Upper lobe of left lung (tissue), 6 donors: ENCODE results near the gene KSR2. TPM values are rescaled to one million over a fixed set of nuclear protein-coding genes. Genes with fewer than 3 reads are reported as not detected.
"Not testable (repeated sequence)": the region's sequence is repeated elsewhere in the genome, so short reads cannot be mapped to it uniquely, and the experiment has no call there.

Experiments
- ATAC-seq, 2 donors: fragments of 200-7000 bp; cut with Tn5 transposase; one replicate each; pipeline ENCODE4 v1.9.1; 2022; ENCODE audit warnings: mild to moderate bottlenecking in 2 of 2, moderate library complexity in 2 of 2; ENCODE audit not compliant: low FRiP score in 2 of 2
- DNase-seq, 2 donors: peaks; one replicate each; pipeline ENCODE4 v3.0.0-alpha.2; 2019 to 2020
- H3K27ac ChIP-seq, 4 donors: fragments of 200-600 bp; sonication (generic); one replicate each; pipeline ENCODE4 v1.5.1; 2016 to 2019
- H3K27me3 ChIP-seq, 4 donors: fragments of 200-600 bp; sonication (generic); one replicate each; pipeline ENCODE4 v1.5.1; 2017 to 2019
- H3K36me3 ChIP-seq, 4 donors: fragments of 200-600 bp; sonication (generic); one replicate each; pipeline ENCODE4 v1.5.1; 2016 to 2019
- H3K4me1 ChIP-seq, 4 donors: fragments of 200-600 bp; sonication (generic); one replicate each; pipeline ENCODE4 v1.5.1; 2018 to 2019
- H3K4me3 ChIP-seq, 4 donors: fragments of 200-600 bp; sonication (generic); one replicate each; pipeline ENCODE4 v1.5.1; 2017 to 2019; ENCODE audit warnings: mild to moderate bottlenecking in 2 of 4, moderate library complexity in 1 of 4
- H3K9me3 ChIP-seq, 4 donors: fragments of 200-600 bp; sonication (generic); one replicate each; pipeline ENCODE4 v1.5.1; 2018 to 2019
- EP300 ChIP-seq, 4 donors: sonication (generic); formaldehyde crosslinking; IDR thresholded peaks; one replicate each; pipeline ENCODE4 v1.5.1; 2017; ENCODE audit warnings: antibody characterized with exemption in 4 of 4, control low read depth in 2 of 4
- POLR2A ChIP-seq, 4 donors: fragments of 450-650 bp; IDR thresholded peaks; one replicate each; pipeline ENCODE4 v1.5.1; 2016 to 2017; ENCODE audit warnings: antibody characterized with exemption in 4 of 4, mild to moderate bottlenecking in 2 of 4
- POLR2AphosphoS5 ChIP-seq, 2 donors: sonication (generic); formaldehyde crosslinking; IDR thresholded peaks; one replicate each; pipeline ENCODE4 v1.5.1; 2017; ENCODE audit warnings: antibody characterized with exemption in 2 of 2
- WGBS, 2 donors: methylation state at CpG; one replicate each; pipeline ENCODE4 v1.1.5; 2017 to 2018; 5-methylcytosine and 5-hydroxymethylcytosine counted together
- total RNA-seq, 6 donors: library from RNA; depleted of rRNA in 4 of 6; stranded (reverse); fragments of >200 nt in 4 of 6; gene quantifications; one replicate each; pipeline versions ENCODE4 v1.1.0 to v1.2.1, GENCODE V29; 2016 to 2021
- TF ChIP-seq, protein P1 (sequence below), 6 experiments: fragments of 450-650 bp in 4 of 6; fragments of 200-600 bp in 2 of 6; sonication (generic) in 2 of 6; IDR thresholded peaks; one replicate each; pipeline ENCODE4 v1.5.1; 2016 to 2019; ENCODE audit warnings: antibody characterized with exemption in 6 of 6
- donor health status: DM: no; HTN: no; CAD: no; lungs with moderate emphysema.
- donor health status: DM: no; HTN: yes; CAD: no; lungs with severe emphysema.

KSR2 gene
- total RNA-seq, 6 donors from 2014 or later = 0.30 to 3.2 (median 0.85) TPM

DNA sequence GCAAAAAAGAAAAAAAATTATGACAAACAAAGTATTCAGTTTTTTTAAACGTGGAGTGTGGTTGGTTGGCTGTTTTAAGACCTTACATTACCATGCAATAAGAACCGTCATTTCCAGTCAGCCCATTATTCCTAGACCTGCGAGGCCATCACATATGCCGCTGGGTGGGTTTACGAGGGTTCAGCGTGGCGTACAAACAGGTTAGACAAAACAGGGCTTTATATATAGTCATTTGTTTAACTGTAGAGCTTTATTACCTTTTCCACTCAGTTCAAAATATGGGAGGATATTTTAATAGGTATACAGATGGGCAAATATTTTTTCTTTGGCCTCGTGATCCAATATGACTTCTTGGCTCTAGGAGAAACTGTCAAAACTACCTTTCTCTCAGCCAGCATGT, 67.2 kb downstream of the KSR2 start:
- no peak for DNase-seq
- H3K27ac ChIP-seq = no peak overlapping the region
- H3K36me3 ChIP-seq = no peaks in the 10 kb centered on the region
- no peak overlapping the region for H3K4me3 ChIP-seq
- H3K4me1 ChIP-seq = no peaks in the 10 kb centered on the region
- WGBS, 2 donors = 78 to 92% methylated on average over 8 of the region's 8 CpGs
- H3K27me3 ChIP-seq = no peaks in the 10 kb centered on the region
- ATAC-seq = no peak
- no peaks in the 10 kb centered on the region for H3K9me3 ChIP-seq
- no peak for TF ChIP-seq EP300 (IDR thresholded peaks at IDR 0.05)
- TF ChIP-seq, protein P1, sequence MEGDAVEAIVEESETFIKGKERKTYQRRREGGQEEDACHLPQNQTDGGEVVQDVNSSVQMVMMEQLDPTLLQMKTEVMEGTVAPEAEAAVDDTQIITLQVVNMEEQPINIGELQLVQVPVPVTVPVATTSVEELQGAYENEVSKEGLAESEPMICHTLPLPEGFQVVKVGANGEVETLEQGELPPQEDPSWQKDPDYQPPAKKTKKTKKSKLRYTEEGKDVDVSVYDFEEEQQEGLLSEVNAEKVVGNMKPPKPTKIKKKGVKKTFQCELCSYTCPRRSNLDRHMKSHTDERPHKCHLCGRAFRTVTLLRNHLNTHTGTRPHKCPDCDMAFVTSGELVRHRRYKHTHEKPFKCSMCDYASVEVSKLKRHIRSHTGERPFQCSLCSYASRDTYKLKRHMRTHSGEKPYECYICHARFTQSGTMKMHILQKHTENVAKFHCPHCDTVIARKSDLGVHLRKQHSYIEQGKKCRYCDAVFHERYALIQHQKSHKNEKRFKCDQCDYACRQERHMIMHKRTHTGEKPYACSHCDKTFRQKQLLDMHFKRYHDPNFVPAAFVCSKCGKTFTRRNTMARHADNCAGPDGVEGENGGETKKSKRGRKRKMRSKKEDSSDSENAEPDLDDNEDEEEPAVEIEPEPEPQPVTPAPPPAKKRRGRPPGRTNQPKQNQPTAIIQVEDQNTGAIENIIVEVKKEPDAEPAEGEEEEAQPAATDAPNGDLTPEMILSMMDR (IDR thresholded peaks at IDR 0.05) = no peak
- TF ChIP-seq POLR2AphosphoS5 (IDR thresholded peaks at IDR 0.05) = no peak
- TF ChIP-seq POLR2A (IDR thresholded peaks at IDR 0.05) = no peak

DNA sequence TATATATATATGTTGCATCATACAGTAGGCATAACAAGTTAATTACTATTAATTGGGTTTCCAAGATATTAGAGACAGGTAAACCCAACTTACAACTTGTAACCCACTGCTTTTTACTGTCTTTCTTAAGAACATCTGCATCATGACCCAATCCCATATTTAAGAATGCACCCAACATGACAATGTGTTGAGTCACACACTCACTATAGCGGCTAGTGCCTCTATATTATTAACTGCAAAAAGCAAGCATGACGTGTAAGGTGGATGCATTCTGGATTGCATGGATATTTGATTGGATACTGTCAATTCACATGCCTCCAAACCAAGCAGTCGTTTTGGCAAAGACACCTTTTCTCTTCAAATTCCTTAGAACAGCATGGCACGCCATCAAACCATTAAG, 68.2 kb downstream of the KSR2 start:
- Histone ChIP-seq H3K36me3 (no peaks in the 10 kb centered on the region), H3K9me3 (no peaks in the 10 kb centered on the region), H3K4me1 (no peaks in the 10 kb centered on the region), H3K27me3 (no peaks in the 10 kb centered on the region), H3K27ac (no peak overlapping the region), H3K4me3 (no peak overlapping the region)
- ATAC-seq (no peak), DNase-seq (no peak)
- TF ChIP-seq POLR2A (IDR thresholded peaks at IDR 0.05) (no peak), EP300 (IDR thresholded peaks at IDR 0.05) (no peak), POLR2AphosphoS5 (IDR thresholded peaks at IDR 0.05) (no peak)
- TF ChIP-seq, protein P1 (IDR thresholded peaks at IDR 0.05) = no peak
- WGBS, 2 donors = 82 to 86% methylated on average over 4 of the region's 4 CpGs

DNA sequence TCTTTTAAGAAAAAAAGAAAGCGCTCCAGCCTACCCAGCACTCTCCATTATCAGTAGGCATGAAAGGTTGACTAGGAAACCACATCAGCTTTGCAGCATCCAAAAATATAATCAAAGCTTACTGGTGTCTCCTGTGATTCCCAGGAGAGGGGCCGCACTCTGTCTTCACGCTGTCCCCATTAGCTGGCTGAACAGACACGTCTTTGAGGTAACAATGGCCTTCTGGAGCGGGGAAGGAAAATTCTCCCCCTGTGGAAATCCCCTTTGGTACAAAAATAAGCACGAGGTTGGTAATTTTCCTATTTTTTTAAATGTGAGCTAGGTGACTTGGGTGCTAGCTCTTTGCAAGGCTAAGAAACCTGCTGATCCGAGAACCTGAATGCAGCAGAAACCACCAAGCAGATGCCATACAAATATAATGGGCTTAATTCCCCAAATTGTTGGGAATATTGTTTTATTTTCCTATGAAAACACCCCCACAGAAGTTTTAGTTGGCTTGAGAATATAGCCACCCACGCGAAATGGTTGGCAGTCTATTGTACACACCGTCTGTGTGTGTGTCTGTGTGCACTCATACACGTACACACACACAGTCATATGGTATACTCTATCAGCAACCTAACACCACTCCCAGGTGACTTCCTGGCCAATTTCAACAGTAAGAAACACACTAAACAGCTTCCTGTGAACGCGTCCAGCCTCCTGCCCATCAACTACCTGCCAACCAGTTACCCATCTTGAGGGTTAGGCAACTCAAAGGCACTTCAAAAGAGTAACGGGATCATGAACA, 71.2 kb downstream of the KSR2 start:
- Histone ChIP-seq H3K27ac (no peak overlapping the region), H3K27me3 (no peaks in the 10 kb centered on the region), H3K36me3 (no peaks in the 10 kb centered on the region), H3K4me1 (no peaks in the 10 kb centered on the region), H3K4me3 (no peak overlapping the region), H3K9me3 (no peaks in the 10 kb centered on the region)
- no peak for TF ChIP-seq EP300 (IDR thresholded peaks at IDR 0.05)
- no peak for TF ChIP-seq POLR2AphosphoS5 (IDR thresholded peaks at IDR 0.05)
- TF ChIP-seq POLR2A (IDR thresholded peaks at IDR 0.05) = no peak
- TF ChIP-seq, protein P1 (IDR thresholded peaks at IDR 0.05) = no peak
- DNase-seq = no peak
- WGBS, 2 donors = 76 to 79% methylated on average over 14 of the region's 14 CpGs
- no peak for ATAC-seq

DNA sequence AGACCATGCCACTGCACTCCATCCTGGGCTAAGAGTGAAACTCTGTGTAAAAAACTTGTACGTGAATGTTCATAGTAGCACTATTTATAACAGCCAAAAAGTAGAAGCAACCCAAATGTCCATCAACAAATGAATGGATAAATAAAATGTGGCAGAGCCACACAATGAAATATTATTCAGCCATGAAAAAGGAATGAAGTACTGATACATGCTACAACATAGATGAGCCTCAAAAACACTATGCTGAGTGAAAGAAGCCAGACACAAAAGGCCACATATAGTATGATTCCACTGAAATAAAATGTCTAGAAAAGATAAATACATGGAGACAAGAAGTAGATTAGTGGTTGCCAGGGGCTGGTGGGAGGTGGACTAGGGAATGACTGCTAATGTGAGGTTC, 72.8 kb downstream of the KSR2 start:
- TF ChIP-seq, protein P1 (IDR thresholded peaks at IDR 0.05) = no peak
- no peaks in the 10 kb centered on the region for H3K36me3 ChIP-seq
- H3K27ac ChIP-seq = no peak overlapping the region
- H3K4me1 ChIP-seq = no peaks in the 10 kb centered on the region
- H3K27me3 ChIP-seq = no peaks in the 10 kb centered on the region
- no peak for DNase-seq
- H3K4me3 ChIP-seq = no peak overlapping the region
- 94 to 96% methylated on average over 1 of the region's 1 CpG for WGBS, 2 donors
- no peak for ATAC-seq
- H3K9me3 ChIP-seq = no peaks in the 10 kb centered on the region

DNA sequence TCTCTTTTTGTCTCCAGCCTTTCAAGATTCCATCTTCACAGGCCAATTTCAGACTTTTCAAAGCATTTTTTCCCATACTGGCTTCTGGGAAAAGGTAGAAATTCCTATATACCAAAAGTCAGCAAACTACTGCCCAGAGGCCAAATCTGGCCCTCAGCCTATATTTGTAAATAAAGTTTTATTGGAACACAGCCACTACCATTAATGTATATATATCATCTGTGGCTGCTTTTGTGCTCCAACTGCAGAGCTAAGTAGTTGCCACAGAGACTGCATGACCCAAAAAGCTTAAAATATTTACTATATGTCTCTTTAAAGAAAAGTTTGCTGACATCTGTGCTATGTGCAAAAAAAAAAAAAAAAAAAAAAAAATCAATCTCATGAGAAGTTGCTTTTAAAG, 76.3 kb downstream of the KSR2 start:
- Histone ChIP-seq H3K4me1 (no peaks in the 10 kb centered on the region), H3K36me3 (no peaks in the 10 kb centered on the region), H3K27ac (no peak overlapping the region), H3K9me3 (no peaks in the 10 kb centered on the region), H3K4me3 (no peak overlapping the region), H3K27me3 (no peaks in the 10 kb centered on the region)
- TF ChIP-seq POLR2A (IDR thresholded peaks at IDR 0.05) (no peak), POLR2AphosphoS5 (IDR thresholded peaks at IDR 0.05) (no peak), EP300 (IDR thresholded peaks at IDR 0.05) (no peak)
- TF ChIP-seq, protein P1 (IDR thresholded peaks at IDR 0.05) = no peak
- no peak for DNase-seq
- no peak for ATAC-seq

DNA sequence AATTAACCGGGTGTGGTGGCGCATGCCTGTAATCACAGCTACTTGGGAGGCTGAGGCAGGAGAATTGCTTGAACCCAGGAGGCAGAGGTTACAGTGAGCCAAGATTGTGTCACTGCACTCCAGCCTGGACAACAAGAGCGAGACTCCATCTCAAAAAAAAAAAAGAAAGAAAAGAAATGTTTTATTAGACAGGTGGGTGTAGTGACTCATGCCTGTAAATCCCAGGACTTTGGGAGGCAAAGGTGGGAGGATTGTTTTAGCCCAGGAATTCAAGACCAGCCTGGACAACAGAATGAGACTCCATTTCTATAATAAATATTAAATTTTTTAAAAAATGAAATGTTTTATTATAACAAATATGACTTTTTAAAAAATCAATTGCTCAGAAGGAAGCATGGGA, 77.5 kb downstream of the KSR2 start:
- not testable (repeated sequence) for ATAC-seq, H3K36me3 ChIP-seq, H3K9me3 ChIP-seq, DNase-seq, H3K4me3 ChIP-seq, H3K27me3 ChIP-seq, H3K27ac ChIP-seq, H3K4me1 ChIP-seq
- WGBS, 2 donors = 93 to 94% methylated on average over 3 of the region's 3 CpGs
